H1 (cell line): ENCODE results near the gene ADIPOR2. TPM values are rescaled to one million over a fixed set of nuclear protein-coding genes. Genes with fewer than 3 reads are reported as not detected.

Experiments used
- CTCF ChIA-PET: fragments of 300-600 bp; sonication (Branson Sonifier 250); formaldehyde crosslinking; loops from one replicate; lab custom pipeline; 2021; ENCODE audit not compliant: partially characterized antibody; lab: Charles Lee
- POLR2A ChIA-PET: fragments of 300-600 bp; sonication (Branson Sonifier 250); formaldehyde crosslinking; loops from one replicate; lab custom pipeline; 2021; ENCODE audit warnings: inconsistent platforms; ENCODE audit not compliant: partially characterized antibody; lab: Charles Lee
- DNase-seq, 2 experiments: peaks; one replicate each; pipeline versions ENCODE4 v3.0.0 to v3.0.0-alpha.2; 2010 to 2022; ENCODE audit warnings: low spot score in 2 of 2, low read depth in 1 of 2, mixed read lengths in 1 of 2
- FAIRE-seq: peaks from 2 replicates; lab custom pipeline; 2011; peaks lifted over from hg19 to GRCh38; lab: Jason Lieb, UNC
- H2AFZ ChIP-seq: 2 replicates; pipeline ENCODE4 v1.8.1; 2012; ENCODE audit warnings: low read length, inconsistent platforms
- H2AK5ac ChIP-seq: 2 replicates; pipeline ENCODE4 v1.6.1; 2013; ENCODE audit warnings: low read depth, low read length
- H2BK120ac ChIP-seq: replicated peaks from 2 replicates; pipeline ENCODE3; 2013; ENCODE audit warnings: low read depth, low read length, inconsistent platforms
- H2BK12ac ChIP-seq: 2 replicates; pipeline ENCODE4 v1.6.1; 2013; ENCODE audit warnings: low read depth, low read length
- H2BK15ac ChIP-seq: 2 replicates; pipeline ENCODE4 v1.6.1; 2013; ENCODE audit warnings: low read length
- H2BK20ac ChIP-seq: 2 replicates; pipeline ENCODE4 v1.6.1; 2013; ENCODE audit warnings: low read length
- H2BK5ac ChIP-seq: 2 replicates; pipeline ENCODE4 v1.6.1; 2013; ENCODE audit warnings: low read depth, low read length
- H3K14ac ChIP-seq: 2 replicates; pipeline ENCODE4 v1.6.1; 2013; ENCODE audit warnings: inconsistent platforms; ENCODE audit not compliant: insufficient read length
- H3K18ac ChIP-seq: 2 replicates; pipeline ENCODE4 v1.6.1; 2013; ENCODE audit warnings: low read length; ENCODE audit errors: extremely low read depth
- H3K23ac ChIP-seq: 2 replicates; pipeline ENCODE4 v1.6.1; 2013; ENCODE audit warnings: inconsistent platforms; ENCODE audit not compliant: insufficient read length
- H3K23me2 ChIP-seq: 2 replicates; pipeline ENCODE4 v1.6.1; 2013; ENCODE audit warnings: low read depth, low read length
- H3K27ac ChIP-seq: 2 replicates; pipeline ENCODE4 v1.6.1; 2011; ENCODE audit warnings: low read depth, low read length, inconsistent platforms
- H3K27me3 ChIP-seq, 4 experiments: replicated peaks in 1 of 4; 1 replicate in 1 of 4; 2 replicates in 3 of 4; pipeline versions ENCODE4 v1.6.1 to v1.8.1; 2011 to 2013; ENCODE audit warnings: low read length in 3 of 4, mild to moderate bottlenecking in 3 of 4, inconsistent platforms in 2 of 4, mixed read lengths in 2 of 4, moderate library complexity in 1 of 4; ENCODE audit not compliant: control insufficient read depth in 3 of 4, insufficient read depth in 3 of 4; ENCODE audit errors: extremely low read depth in 1 of 4
- H3K36me3 ChIP-seq, 4 experiments: 2 replicates each; pipeline versions ENCODE4 v1.6.1 to v1.8.1; 2011 to 2013; ENCODE audit warnings: mild to moderate bottlenecking in 4 of 4, low read length in 3 of 4, moderate library complexity in 2 of 4, control low read depth in 1 of 4, inconsistent platforms in 1 of 4; ENCODE audit not compliant: insufficient read depth in 4 of 4, control insufficient read depth in 2 of 4
- H3K4ac ChIP-seq: replicated peaks from 2 replicates; pipeline ENCODE3; 2013; ENCODE audit warnings: low read length, low read depth, mixed read lengths, inconsistent platforms; ENCODE audit not compliant: insufficient read length
- H3K4me1 ChIP-seq, 4 experiments: replicated peaks in 1 of 4; 1 replicate in 1 of 4; 2 replicates in 3 of 4; pipeline versions ENCODE4 v1.6.1 to v1.8.1; 2011 to 2013; ENCODE audit warnings: low read length in 3 of 4, inconsistent platforms in 2 of 4, mixed read lengths in 1 of 4; ENCODE audit not compliant: insufficient read depth in 4 of 4, control insufficient read depth in 3 of 4
- H3K4me2 ChIP-seq, 2 experiments: 2 replicates each; pipeline versions ENCODE4 v1.6.1 to v1.8.1; 2011 to 2013; ENCODE audit warnings: low read depth in 2 of 2, low read length in 2 of 2, control low read depth in 1 of 2, inconsistent platforms in 1 of 2, mild to moderate bottlenecking in 1 of 2; ENCODE audit not compliant: insufficient read depth in 1 of 2
- H3K4me3 ChIP-seq, 4 experiments: fragments of 200-600, 300-600 bp in 1 of 4; sonication (generic), shearing (Covaris generic), sonication (Bioruptor Twin) in 1 of 4; 2 replicates each; pipeline versions ENCODE4 v1.5.1 to v1.8.1; 2011 to 2016; ENCODE audit warnings: low read length in 4 of 4, low read depth in 3 of 4, control low read depth in 2 of 4, inconsistent platforms in 2 of 4, mild to moderate bottlenecking in 2 of 4, mixed read lengths in 1 of 4, moderate library complexity in 1 of 4; ENCODE audit not compliant: insufficient read depth in 2 of 4; ENCODE audit errors: extremely low read depth in 1 of 4
- H3K56ac ChIP-seq: replicated peaks from 2 replicates; pipeline ENCODE3; 2013; ENCODE audit warnings: low read depth, mild to moderate bottlenecking, mixed read lengths, low read length, inconsistent platforms; ENCODE audit not compliant: insufficient read length
- H3K79me1 ChIP-seq: 2 replicates; pipeline ENCODE4 v1.6.1; 2013; ENCODE audit warnings: low read depth, low read length, control low read depth
- H3K79me2 ChIP-seq, 2 experiments: 2 replicates each; pipeline versions ENCODE4 v1.6.1 to v1.8.1; 2012 to 2013; ENCODE audit warnings: low read length in 2 of 2, mild to moderate bottlenecking in 2 of 2, inconsistent platforms in 1 of 2; ENCODE audit not compliant: insufficient read depth in 2 of 2, control insufficient read depth in 1 of 2
- H3K9ac ChIP-seq, 4 experiments: replicated peaks in 1 of 4; 1 replicate in 1 of 4; 2 replicates in 3 of 4; pipeline versions ENCODE4 v1.6.1 to v1.8.1; 2011 to 2013; ENCODE audit warnings: low read depth in 3 of 4, low read length in 3 of 4, control low read depth in 2 of 4, mild to moderate bottlenecking in 2 of 4, moderate library complexity in 2 of 4, inconsistent platforms in 1 of 4; ENCODE audit errors: extremely low read depth in 1 of 4
- H3K9me3 ChIP-seq, 2 experiments: 2 replicates each; pipeline versions ENCODE4 v1.6.1 to v1.8.1; 2012 to 2013; ENCODE audit warnings: mild to moderate bottlenecking in 2 of 2, moderate library complexity in 2 of 2, control low read depth in 1 of 2, inconsistent platforms in 1 of 2, low read depth in 1 of 2, low read length in 1 of 2, mixed read lengths in 1 of 2; ENCODE audit not compliant: insufficient read depth in 2 of 2
- H4K20me1 ChIP-seq, 2 experiments: replicated peaks in 1 of 2; 2 replicates each; pipeline versions ENCODE3 to v1.8.1; 2011 to 2013; ENCODE audit warnings: inconsistent platforms in 2 of 2, low read length in 2 of 2, mild to moderate bottlenecking in 1 of 2; ENCODE audit not compliant: insufficient read depth in 2 of 2, control insufficient read depth in 1 of 2
- H4K5ac ChIP-seq: 2 replicates; pipeline ENCODE4 v1.6.1; 2013; ENCODE audit warnings: low read length, low read depth, mixed read lengths, inconsistent platforms; ENCODE audit not compliant: insufficient read length
- H4K8ac ChIP-seq: 2 replicates; pipeline ENCODE4 v1.8.0; 2013; ENCODE audit warnings: mild to moderate bottlenecking, moderate library complexity, low read length, inconsistent platforms; ENCODE audit not compliant: insufficient read depth; ENCODE audit errors: extremely low read depth
- H4K91ac ChIP-seq: replicated peaks from 2 replicates; pipeline ENCODE3; 2013; ENCODE audit warnings: low read length, mixed read lengths, inconsistent platforms; ENCODE audit not compliant: insufficient read length
- CEBPB ChIP-seq: IDR thresholded peaks from 2 replicates; pipeline ENCODE4 v1.6.1; 2012; ENCODE audit warnings: low read depth, low read length
- POLR2AphosphoS5 ChIP-seq: IDR thresholded peaks from 2 replicates; pipeline ENCODE4 v1.6.1; 2011; ENCODE audit warnings: low read depth, low read length
- POU5F1 ChIP-seq: IDR thresholded peaks from 2 replicates; pipeline ENCODE4 v1.6.1; 2011; ENCODE audit warnings: low read depth, mild to moderate bottlenecking, low read length, moderate library complexity
- TCF12 ChIP-seq: IDR thresholded peaks from 2 replicates; pipeline ENCODE4 v1.6.1; 2011; ENCODE audit warnings: low read depth, mild to moderate bottlenecking, low read length
- YY1 ChIP-seq: IDR thresholded peaks from 2 replicates; pipeline ENCODE4 v1.6.1; 2011; ENCODE audit warnings: low read depth, mild to moderate bottlenecking, low read length
- WGBS, 2 experiments: shearing (Covaris generic) in 1 of 2; methylation state at CpG; one replicate each; pipeline versions ENCODE4 v1.1.6 to v1.1.7; 2013 to 2015; ENCODE audit warnings: low lambda C conversion rate in 2 of 2, mixed read lengths in 2 of 2, inconsistent platforms in 1 of 2, low coverage in 1 of 2, missing lambda C conversion rate in 1 of 2; ENCODE audit not compliant: insufficient replicate concordance in 2 of 2, insufficient coverage in 1 of 2, insufficient read length in 1 of 2; ENCODE audit errors: extremely low coverage in 1 of 2, missing lambda C conversion rate in 1 of 2; 5-methylcytosine and 5-hydroxymethylcytosine counted together
- polyA plus RNA-seq, 7 experiments: library from polyadenylated mRNA; depleted of rRNA in 3 of 7; stranded (reverse) in 5 of 7; unstranded in 2 of 7; fragments of >200 nt in 5 of 7; fragments of 200-250 nt in 2 of 7; gene quantifications; 1 replicate in 5 of 7; 2 replicates in 1 of 7; 4 replicates in 1 of 7; pipeline versions ENCODE4 v1.2.1 to v1.2.3, GENCODE V29; 2011 to 2013; ENCODE audit warnings: missing spikeins in 2 of 7, mixed read lengths in 2 of 7
- total RNA-seq: library from RNA; stranded (reverse); fragmentation: NEBNext Ultra II Directional; extraction: Animal tissue kit (Norgen Biotek cat#: 25700); gene quantifications from 2 replicates; pipeline ENCODE4 v1.2.1, GENCODE V29; 2021

Gene ADIPOR2
- total and polyA plus RNA-seq, 2 of the 8 experiments (the other 6 are each of a cell fraction or from before 2014, with no cell fraction given): 17.5 to 50.8 TPM

- H3K4me3 ChIP-seq: no peak overlapping the region
- H3K56ac ChIP-seq: no peak overlapping the region
- H4K8ac ChIP-seq: no peak overlapping the region
- H3K9me3 ChIP-seq: peaks cover 8 to 9% of the 10 kb centered on the region in 2 experiments
- no peaks in the 10 kb centered on the region for H3K23me2 ChIP-seq
- H3K4ac ChIP-seq: no peak overlapping the region
- FAIRE-seq: no peak
- no peak overlapping the region for H4K5ac ChIP-seq
- peaks cover 2 to 92% of the 10 kb centered on the region in 2 experiments; a peak in 3 of 4 replicates for H3K79me2 ChIP-seq
- no peak overlapping the region for H3K18ac ChIP-seq
- H3K14ac ChIP-seq: no peak overlapping the region
- ChIA-PET CTCF (interaction anchor here (0.6 to 1.2 kb wide), 2 partner anchors 10 to 31 kb away, joined by 3 to 4 read pairs; no protein-coding TSS in a partner anchor), POLR2A (no interaction called here)
- H2BK5ac ChIP-seq: no peak overlapping the region
- H3K9ac ChIP-seq: no peak overlapping the region
- H3K27me3 ChIP-seq: no peaks in the 10 kb centered on the region
- H3K36me3 ChIP-seq: peaks cover 0 to 4% (median 0%) of the 10 kb centered on the region in 4 experiments; a peak in 2 of 8 replicates
- H3K4me2 ChIP-seq: no peak overlapping the region
- no peak overlapping the region for H2BK20ac ChIP-seq
- WGBS, 2 experiments: 82% methylated on average over 3 of the region's 3 CpGs; no CpG with 5 or more reads in 1 of the 2 experiments
- no peak overlapping the region for H3K27ac ChIP-seq
- no peak overlapping the region for H4K91ac ChIP-seq
- no peak overlapping the region for H2BK120ac ChIP-seq
- no peak overlapping the region for H2BK12ac ChIP-seq
- H3K79me1 ChIP-seq: no peaks in the 10 kb centered on the region; the same call in 1 of the 2 replicates
- H2BK15ac ChIP-seq: no peak overlapping the region
- H2AFZ ChIP-seq: no peak overlapping the region
- TF ChIP-seq POU5F1: no peak
- no peak for TF ChIP-seq CEBPB
- TF ChIP-seq POLR2AphosphoS5: 0 out of 2 replicates have a peak, but pooled peaks have one; percentile 38
- TF ChIP-seq YY1: no peak
- 0 out of 2 replicates have a peak, but pooled peaks have one; percentile 57 for TF ChIP-seq TCF12
- TF ChIP-seq, all 59 proteins: peak for 2
- DNase-seq: no peak
- no peak overlapping the region for H2AK5ac ChIP-seq
- peaks cover 0 to 8% of the 10 kb centered on the region in 2 experiments for H4K20me1 ChIP-seq
- no peaks in the 10 kb centered on the region; a peak in 1 of 7 replicates for H3K4me1 ChIP-seq
- no peak overlapping the region for H3K23ac ChIP-seq
Measured at GRCh38 chr12:1720494-1720893, 29.6 kb downstream of the ADIPOR2 start.
